WTC11 (cell line): Measurements from ENCODE around the gene ACHE. TPM values are rescaled to one million over a fixed set of nuclear protein-coding genes. Genes with fewer than 3 reads are reported as not detected.

Experiments
- ATAC-seq: fragments of 200-7000 bp; cut with Tn5 transposase; 2 replicates; pipeline ENCODE4 v1.10.0; 2021; ENCODE audit warnings: mild to moderate bottlenecking, moderate library complexity
- CTCF ChIA-PET: fragments of 300-600 bp; sonication (Branson Sonifier 250); formaldehyde crosslinking; loops from one replicate; lab custom pipeline; 2021; ENCODE audit warnings: antibody characterized with exemption; lab: Charles Lee
- POLR2A ChIA-PET: fragments of 350-600 bp; sonication (Branson Sonifier 250); formaldehyde crosslinking; loops from one replicate; lab custom pipeline; 2021; ENCODE audit warnings: antibody characterized with exemption; lab: Charles Lee
- DNase-seq: peaks from one replicate; pipeline ENCODE4 v3.0.0; 2021; ENCODE audit warnings: low spot score
- H3K27ac Mint-ChIP-seq: 2 replicates; pipeline ENCODE4 v1.8.0; 2021; ENCODE audit warnings: mixed read lengths
- H3K27me3 Mint-ChIP-seq: 2 replicates; pipeline ENCODE4 v1.8.0; 2021; ENCODE audit warnings: low read depth, mild to moderate bottlenecking, moderate library complexity, mixed read lengths
- H3K36me3 Mint-ChIP-seq: 2 replicates; pipeline ENCODE4 v1.8.0; 2021; ENCODE audit warnings: mixed read lengths
- H3K4me1 Mint-ChIP-seq: 2 replicates; pipeline ENCODE4 v1.8.0; 2022; ENCODE audit warnings: mixed read lengths
- H3K4me3 Mint-ChIP-seq: 2 replicates; pipeline ENCODE4 v1.8.0; 2021; ENCODE audit warnings: mild to moderate bottlenecking, moderate library complexity, mixed read lengths
- H3K9me3 Mint-ChIP-seq: 2 replicates; pipeline ENCODE4 v1.8.0; 2021; ENCODE audit warnings: mixed read lengths
- ARID4B ChIP-seq: sonication (generic); formaldehyde crosslinking; IDR thresholded peaks from 2 replicates; pipeline ENCODE4 v1.8.0; 2023; ENCODE audit warnings: missing genetic modification reagents, mild to moderate bottlenecking, borderline replicate concordance
- FOXJ3 ChIP-seq: sonication (generic); formaldehyde crosslinking; IDR thresholded peaks from 2 replicates; pipeline ENCODE4 v1.9.0; 2021; ENCODE audit warnings: missing genetic modification reagents, mild to moderate bottlenecking, borderline replicate concordance
- FOXK1 ChIP-seq: sonication (generic); formaldehyde crosslinking; IDR thresholded peaks from 2 replicates; pipeline ENCODE4 v1.8.0; 2022; ENCODE audit warnings: mild to moderate bottlenecking, moderate library complexity, missing genetic modification reagents
- FOXP1 ChIP-seq: sonication (generic); formaldehyde crosslinking; IDR thresholded peaks from 2 replicates; pipeline ENCODE4 v1.8.0; 2022; ENCODE audit warnings: missing genetic modification reagents, mild to moderate bottlenecking, moderate library complexity, borderline replicate concordance
- FOXP4 ChIP-seq: sonication (generic); formaldehyde crosslinking; IDR thresholded peaks from 2 replicates; pipeline ENCODE4 v1.8.0; 2022; ENCODE audit warnings: mild to moderate bottlenecking, missing genetic modification reagents
- GABPB1 ChIP-seq: sonication (generic); formaldehyde crosslinking; IDR thresholded peaks from 2 replicates; pipeline ENCODE4 v1.8.1; 2023; ENCODE audit warnings: mild to moderate bottlenecking, missing genetic modification reagents
- HMGA2 ChIP-seq: fragments of 250-450 bp; sonication (Bioruptor Pico); IDR thresholded peaks from 2 replicates; pipeline ENCODE4 v1.4.0; 2021; ENCODE audit warnings: mild to moderate bottlenecking, moderate library complexity
- IRF2 ChIP-seq: sonication (generic); formaldehyde crosslinking; IDR thresholded peaks from 2 replicates; pipeline ENCODE4 v1.8.0; 2022; ENCODE audit warnings: low read depth, missing genetic modification reagents, borderline replicate concordance
- JUN ChIP-seq: sonication (generic); formaldehyde crosslinking; IDR thresholded peaks from 2 replicates; pipeline ENCODE4 v1.8.0; 2023; ENCODE audit warnings: mild to moderate bottlenecking, missing genetic modification reagents
- NFATC4 ChIP-seq: fragments of 250-450 bp; sonication (Bioruptor Pico); IDR thresholded peaks from 2 replicates; pipeline ENCODE4 v1.9.0; 2021; ENCODE audit warnings: mild to moderate bottlenecking
- TCF7 ChIP-seq: sonication (generic); formaldehyde crosslinking; IDR thresholded peaks from 2 replicates; pipeline ENCODE4 v1.8.0; 2022; ENCODE audit warnings: mild to moderate bottlenecking, low read depth, missing genetic modification reagents, moderate library complexity
- TP53 ChIP-seq: sonication (generic); formaldehyde crosslinking; IDR thresholded peaks from 2 replicates; pipeline ENCODE4 v1.8.1; 2023; ENCODE audit warnings: mild to moderate bottlenecking, missing genetic modification reagents
- ZBTB21 ChIP-seq: sonication (generic); formaldehyde crosslinking; IDR thresholded peaks from 2 replicates; pipeline ENCODE4 v1.8.1; 2023; ENCODE audit warnings: mild to moderate bottlenecking, missing genetic modification reagents, borderline replicate concordance
- ZNF396 ChIP-seq: fragments of 250-450 bp; sonication (Bioruptor Pico); IDR thresholded peaks from 2 replicates; pipeline ENCODE4 v1.8.0; 2021; ENCODE audit warnings: mild to moderate bottlenecking, moderate library complexity, borderline replicate concordance
- ZNF416 ChIP-seq: fragments of 250-450 bp; sonication (Bioruptor Pico); IDR thresholded peaks from 2 replicates; pipeline ENCODE4 v1.9.0; 2021; ENCODE audit warnings: mild to moderate bottlenecking, inconsistent platforms
- ZSCAN18 ChIP-seq: fragments of 250-450 bp; sonication (Bioruptor Pico); IDR thresholded peaks from 2 replicates; pipeline ENCODE4 v2.1.2; 2022; ENCODE audit warnings: mild to moderate bottlenecking, moderate library complexity
- total RNA-seq: library from RNA; stranded (reverse); gene quantifications from 3 replicates; pipeline ENCODE4 v1.2.3, GENCODE V29; 2021
- TF ChIP-seq, protein P1 (sequence below): sonication (generic); formaldehyde crosslinking; IDR thresholded peaks from 2 replicates; pipeline ENCODE4 v1.8.1; 2022; ENCODE audit warnings: mild to moderate bottlenecking, moderate library complexity, missing genetic modification reagents
- TF ChIP-seq, protein P2 (sequence below): fragments of 250-450 bp; sonication (Bioruptor Pico); IDR thresholded peaks from 2 replicates; pipeline ENCODE4 v1.9.0; 2021; ENCODE audit warnings: mild to moderate bottlenecking, borderline replicate concordance
- TF ChIP-seq, protein P3 (sequence below): sonication (generic); formaldehyde crosslinking; IDR thresholded peaks from 2 replicates; pipeline ENCODE4 v1.8.1; 2022; ENCODE audit warnings: mild to moderate bottlenecking, missing genetic modification reagents, moderate library complexity, borderline replicate concordance

The ACHE gene
- total RNA-seq, 1 experiment from 2014 or later = 7.7 TPM

DNA sequence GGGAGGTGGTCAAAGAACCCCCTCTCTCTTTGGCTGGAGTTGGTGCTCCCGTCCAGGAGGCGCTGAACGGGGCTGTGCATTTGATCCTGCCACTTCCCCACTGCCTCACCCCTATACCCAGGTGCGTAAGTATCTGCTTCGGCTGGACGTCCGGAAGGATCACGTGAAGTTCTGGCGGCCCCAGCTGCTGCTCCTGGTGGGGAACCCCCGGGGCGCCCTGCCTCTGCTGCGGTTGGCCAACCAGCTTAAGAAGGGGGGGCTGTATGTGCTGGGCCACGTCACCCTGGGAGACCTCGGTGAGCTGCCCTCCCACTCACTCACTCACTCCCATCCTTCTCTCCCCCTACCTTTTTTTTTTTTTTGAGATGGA, 34.1 kb downstream of the ACHE start:
- H3K4me1 Mint-ChIP-seq = peaks cover under 1% of the 10 kb centered on the region; the same call in 1 of the 2 replicates
- TF ChIP-seq NFATC4 (CRISPR knock-in tag) (no peak), IRF2 (CRISPR knock-in tag) (no peak), JUN (CRISPR knock-in tag) (no peak), ZNF416 (no peak), ZSCAN18 (CRISPR knock-in tag) (no peak), TCF7 (CRISPR knock-in tag) (no peak), TP53 (no peak), HMGA2 (CRISPR knock-in tag) (no peak)
- TF ChIP-seq, protein P1, sequence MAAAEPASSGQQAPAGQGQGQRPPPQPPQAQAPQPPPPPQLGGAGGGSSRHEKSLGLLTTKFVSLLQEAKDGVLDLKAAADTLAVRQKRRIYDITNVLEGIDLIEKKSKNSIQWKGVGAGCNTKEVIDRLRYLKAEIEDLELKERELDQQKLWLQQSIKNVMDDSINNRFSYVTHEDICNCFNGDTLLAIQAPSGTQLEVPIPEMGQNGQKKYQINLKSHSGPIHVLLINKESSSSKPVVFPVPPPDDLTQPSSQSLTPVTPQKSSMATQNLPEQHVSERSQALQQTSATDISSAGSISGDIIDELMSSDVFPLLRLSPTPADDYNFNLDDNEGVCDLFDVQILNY (CRISPR knock-in tag) = no peak
- TF ChIP-seq, protein P2, sequence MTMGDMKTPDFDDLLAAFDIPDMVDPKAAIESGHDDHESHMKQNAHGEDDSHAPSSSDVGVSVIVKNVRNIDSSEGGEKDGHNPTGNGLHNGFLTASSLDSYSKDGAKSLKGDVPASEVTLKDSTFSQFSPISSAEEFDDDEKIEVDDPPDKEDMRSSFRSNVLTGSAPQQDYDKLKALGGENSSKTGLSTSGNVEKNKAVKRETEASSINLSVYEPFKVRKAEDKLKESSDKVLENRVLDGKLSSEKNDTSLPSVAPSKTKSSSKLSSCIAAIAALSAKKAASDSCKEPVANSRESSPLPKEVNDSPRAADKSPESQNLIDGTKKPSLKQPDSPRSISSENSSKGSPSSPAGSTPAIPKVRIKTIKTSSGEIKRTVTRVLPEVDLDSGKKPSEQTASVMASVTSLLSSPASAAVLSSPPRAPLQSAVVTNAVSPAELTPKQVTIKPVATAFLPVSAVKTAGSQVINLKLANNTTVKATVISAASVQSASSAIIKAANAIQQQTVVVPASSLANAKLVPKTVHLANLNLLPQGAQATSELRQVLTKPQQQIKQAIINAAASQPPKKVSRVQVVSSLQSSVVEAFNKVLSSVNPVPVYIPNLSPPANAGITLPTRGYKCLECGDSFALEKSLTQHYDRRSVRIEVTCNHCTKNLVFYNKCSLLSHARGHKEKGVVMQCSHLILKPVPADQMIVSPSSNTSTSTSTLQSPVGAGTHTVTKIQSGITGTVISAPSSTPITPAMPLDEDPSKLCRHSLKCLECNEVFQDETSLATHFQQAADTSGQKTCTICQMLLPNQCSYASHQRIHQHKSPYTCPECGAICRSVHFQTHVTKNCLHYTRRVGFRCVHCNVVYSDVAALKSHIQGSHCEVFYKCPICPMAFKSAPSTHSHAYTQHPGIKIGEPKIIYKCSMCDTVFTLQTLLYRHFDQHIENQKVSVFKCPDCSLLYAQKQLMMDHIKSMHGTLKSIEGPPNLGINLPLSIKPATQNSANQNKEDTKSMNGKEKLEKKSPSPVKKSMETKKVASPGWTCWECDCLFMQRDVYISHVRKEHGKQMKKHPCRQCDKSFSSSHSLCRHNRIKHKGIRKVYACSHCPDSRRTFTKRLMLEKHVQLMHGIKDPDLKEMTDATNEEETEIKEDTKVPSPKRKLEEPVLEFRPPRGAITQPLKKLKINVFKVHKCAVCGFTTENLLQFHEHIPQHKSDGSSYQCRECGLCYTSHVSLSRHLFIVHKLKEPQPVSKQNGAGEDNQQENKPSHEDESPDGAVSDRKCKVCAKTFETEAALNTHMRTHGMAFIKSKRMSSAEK (CRISPR knock-in tag) = no peak
- TF ChIP-seq, protein P3, sequence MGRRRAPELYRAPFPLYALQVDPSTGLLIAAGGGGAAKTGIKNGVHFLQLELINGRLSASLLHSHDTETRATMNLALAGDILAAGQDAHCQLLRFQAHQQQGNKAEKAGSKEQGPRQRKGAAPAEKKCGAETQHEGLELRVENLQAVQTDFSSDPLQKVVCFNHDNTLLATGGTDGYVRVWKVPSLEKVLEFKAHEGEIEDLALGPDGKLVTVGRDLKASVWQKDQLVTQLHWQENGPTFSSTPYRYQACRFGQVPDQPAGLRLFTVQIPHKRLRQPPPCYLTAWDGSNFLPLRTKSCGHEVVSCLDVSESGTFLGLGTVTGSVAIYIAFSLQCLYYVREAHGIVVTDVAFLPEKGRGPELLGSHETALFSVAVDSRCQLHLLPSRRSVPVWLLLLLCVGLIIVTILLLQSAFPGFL (CRISPR knock-in tag) = no peak
- ATAC-seq (no peak), DNase-seq (no peak)
- no peak overlapping the region for H3K27ac Mint-ChIP-seq
- no peak overlapping the region for H3K4me3 Mint-ChIP-seq
- ChIA-PET POLR2A (interaction anchor here (0.8 kb wide), 1 partner anchor 14 kb away, joined by 3 read pairs; the partner anchor contains the start of gene SRRT), CTCF (interaction anchor here (0.8 to 1.2 kb wide), 2 partner anchors 28 to 156 kb away, joined by 3 read pairs; partner anchors contain the start of genes POP7 and UFSP1)
- H3K36me3 Mint-ChIP-seq = peaks cover 20% of the 10 kb centered on the region; the same call in 1 of the 2 replicates
- no peaks in the 10 kb centered on the region for H3K9me3 Mint-ChIP-seq
- H3K27me3 Mint-ChIP-seq = no peaks in the 10 kb centered on the region

DNA sequence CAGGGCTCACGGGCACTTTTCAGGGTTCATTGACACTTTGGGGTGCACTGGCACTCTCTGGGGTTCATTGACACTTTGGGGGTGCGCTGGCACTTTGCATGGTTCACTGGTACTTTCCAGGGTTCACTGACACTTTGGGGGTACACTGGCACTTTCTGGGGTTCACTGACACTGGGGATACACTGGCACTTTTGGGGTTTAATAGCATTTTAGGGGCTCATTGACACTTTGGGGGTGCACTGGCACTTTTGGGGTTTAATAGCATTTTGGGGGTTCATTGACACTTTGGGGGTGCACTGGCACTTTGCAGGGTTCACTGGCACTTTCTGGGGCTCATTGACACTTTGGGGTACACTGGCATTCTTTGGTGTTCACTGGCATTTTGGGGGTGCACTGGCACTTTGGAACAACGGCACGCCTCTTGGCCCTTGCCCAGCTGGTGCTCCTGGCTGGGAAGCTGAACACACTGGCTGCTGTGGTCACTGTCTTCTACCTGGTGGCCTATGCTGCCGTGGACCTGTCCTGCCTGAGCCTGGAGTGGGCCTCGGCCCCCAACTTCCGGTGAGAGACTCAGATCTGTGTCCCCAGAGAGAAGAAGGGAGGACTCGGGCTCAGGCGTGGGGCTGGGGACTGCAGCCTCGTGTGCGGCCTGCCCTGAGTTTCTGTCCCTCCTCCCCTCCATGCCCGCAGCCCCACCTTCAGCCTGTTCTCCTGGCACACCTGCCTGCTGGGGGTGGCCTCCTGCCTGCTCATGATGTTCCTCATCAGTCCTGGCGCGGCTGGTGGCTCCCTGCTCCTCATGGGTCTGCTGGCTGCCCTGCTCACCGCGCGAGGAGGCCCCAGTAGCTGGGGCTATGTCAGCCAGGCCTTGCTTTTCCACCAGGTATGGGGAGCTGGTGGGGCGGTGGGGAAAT, 34.7 kb downstream of the ACHE start:
- Mint-ChIP-seq H3K27me3 (no peaks in the 10 kb centered on the region), H3K4me3 (no peak overlapping the region), H3K27ac (no peak overlapping the region), H3K4me1 (no peaks in the 10 kb centered on the region), H3K9me3 (no peaks in the 10 kb centered on the region), H3K36me3 (peaks cover 20% of the 10 kb centered on the region; the same call in 1 of the 2 replicates)
- ATAC-seq (no peak), DNase-seq (no peak)
- CTCF ChIA-PET = interaction anchor here (0.8 to 1.2 kb wide), 2 partner anchors 29 to 155 kb away, joined by 3 read pairs; partner anchors contain the start of genes POP7 and UFSP1
- POLR2A ChIA-PET = no interaction called here
- no peak for TF ChIP-seq FOXJ3 (CRISPR knock-in tag)
- no peak for TF ChIP-seq FOXK1 (CRISPR knock-in tag)
- TF ChIP-seq TP53 = no peak
- TF ChIP-seq ARID4B (CRISPR knock-in tag) = no peak
- no peak for TF ChIP-seq ZBTB21
- no peak for TF ChIP-seq ZNF396 (CRISPR knock-in tag)
- TF ChIP-seq FOXP1 = no peak
- no peak for TF ChIP-seq FOXP4 (CRISPR knock-in tag)
- TF ChIP-seq GABPB1 (CRISPR knock-in tag) = no peak
- TF ChIP-seq JUN (CRISPR knock-in tag) = no peak
